K562 (cell line): ENCODE measurements around the gene PDZRN4. TPM values are rescaled to one million over a fixed set of nuclear protein-coding genes. Genes with fewer than 3 reads are reported as not detected.

Source experiments
- ATAC-seq: fragments of 200-7000 bp; cut with Tn5 transposase; 3 replicates; pipeline ENCODE4 v1.9.1; 2020; ENCODE audit warnings: moderate library complexity
- BruUV-seq: library from RNA; stranded (reverse); fragments of 400-500 nt; replicated peaks from 2 replicates; lab custom pipeline; 2021; lab: Mats Ljungman, UMichigan
- CTCF ChIA-PET: fragments of 300-600 bp; formaldehyde crosslinking; extraction: SDS; loops from one replicate; lab custom pipeline; 2021; ENCODE audit warnings: low intra/inter-chr PET ratio; lab: Yijun Ruan, JAX
- POLR2A ChIA-PET: fragments of 300-600, 350-650 bp; sonication (Branson Sonifier 250); formaldehyde crosslinking; extraction: SDS; loops from one replicate; lab custom pipeline; 2021; ENCODE audit warnings: antibody characterized with exemption, inconsistent platforms; lab: Yijun Ruan, JAX
- DNase-seq, 4 experiments: peaks; one replicate each; pipeline versions ENCODE4 v3.0.0 to v3.0.0-alpha.2; 2011 to 2018; ENCODE audit warnings: low spot score in 3 of 4, mixed read lengths in 3 of 4; ENCODE audit errors: extremely low read depth in 1 of 4
- FAIRE-seq: peaks from 2 replicates; lab custom pipeline; 2011; peaks lifted over from hg19 to GRCh38; lab: Jason Lieb, UNC
- H2AFZ ChIP-seq: 2 replicates; pipeline ENCODE4 v1.6.0; 2011; ENCODE audit warnings: low read depth, low read length, control low read depth, inconsistent platforms
- H3K27ac ChIP-seq: fragments of 200-600 bp; 3 replicates; pipeline ENCODE4 v1.8.0; 2011; ENCODE audit warnings: low read depth, mild to moderate bottlenecking, control low read depth, inconsistent platforms, low read length, moderate library complexity, mixed read lengths; ENCODE audit errors: extremely low read depth
- H3K27me3 ChIP-seq, 2 experiments: fragments of 300-600 bp in 1 of 2; 2 replicates in 1 of 2; 3 replicates in 1 of 2; pipeline versions ENCODE4 v1.6.0 to v1.8.0; 2011; ENCODE audit warnings: inconsistent platforms in 2 of 2, low read length in 2 of 2, mild to moderate bottlenecking in 1 of 2, mixed read lengths in 1 of 2, moderate library complexity in 1 of 2; ENCODE audit not compliant: control insufficient read depth in 2 of 2, insufficient read depth in 2 of 2
- H3K36me3 ChIP-seq: fragments of 300-600 bp; 3 replicates; pipeline ENCODE4 v1.8.0; 2011; ENCODE audit warnings: mild to moderate bottlenecking, low read length, inconsistent platforms; ENCODE audit not compliant: control insufficient read depth, insufficient read depth
- H3K4me1 ChIP-seq, 2 experiments: fragments of 200-600 bp in 1 of 2; replicated peaks in 1 of 2; 2 replicates in 1 of 2; 3 replicates in 1 of 2; pipeline versions ENCODE4 v1.5.1 to v1.8.0; 2011; ENCODE audit warnings: inconsistent platforms in 2 of 2, low read length in 2 of 2, mild to moderate bottlenecking in 1 of 2, mixed read lengths in 1 of 2, moderate library complexity in 1 of 2; ENCODE audit not compliant: control insufficient read depth in 2 of 2, insufficient read depth in 2 of 2
- H3K4me2 ChIP-seq: 2 replicates; pipeline ENCODE4 v1.6.1; 2011; ENCODE audit warnings: low read length, control low read depth, inconsistent platforms, mixed read lengths; ENCODE audit not compliant: insufficient read depth
- H3K4me3 ChIP-seq: fragments of 200-600 bp; sonication (generic), shearing (Covaris generic); 2 replicates; pipeline ENCODE4 v1.5.1; 2016; ENCODE audit warnings: control low read depth, inconsistent platforms
- H3K79me2 ChIP-seq: fragments of 200-600 bp; 3 replicates; pipeline ENCODE4 v1.8.0; 2011; ENCODE audit warnings: low read length, inconsistent platforms; ENCODE audit not compliant: control insufficient read depth, insufficient read depth
- H3K9ac ChIP-seq, 2 experiments: 2 replicates each; pipeline versions ENCODE4 v1.6.0 to v1.6.1; 2011; ENCODE audit warnings: low read depth in 2 of 2, low read length in 2 of 2, control low read depth in 1 of 2, inconsistent platforms in 1 of 2, mild to moderate bottlenecking in 1 of 2, mixed read lengths in 1 of 2; ENCODE audit not compliant: insufficient read depth in 1 of 2
- H3K9me1 ChIP-seq: one replicate; pipeline ENCODE4 v1.6.0; 2011; ENCODE audit warnings: inconsistent platforms, mild to moderate bottlenecking, low read length, moderate library complexity; ENCODE audit not compliant: control insufficient read depth, insufficient read depth
- H3K9me3 ChIP-seq: replicated peaks from 2 replicates; pipeline ENCODE4 v1.5.1; 2011; ENCODE audit warnings: low read depth, low read length, inconsistent platforms; ENCODE audit not compliant: control insufficient read depth, insufficient read depth
- H4K20me1 ChIP-seq: replicated peaks from 2 replicates; pipeline ENCODE4 v1.6.1; 2011; ENCODE audit warnings: low read length, inconsistent platforms, mixed read lengths; ENCODE audit not compliant: control insufficient read depth, insufficient read depth
- ADNP ChIP-seq: fragments of 200-800 bp; sonication (Bioruptor generic); IDR thresholded peaks from 2 replicates; pipeline ENCODE4 v1.6.1; 2016; ENCODE audit warnings: missing genetic modification characterization, missing compliant biosample characterization
- ELF2 ChIP-seq: fragments of 250-450 bp; sonication (Bioruptor Pico); IDR thresholded peaks from 2 replicates; pipeline ENCODE4 v1.5.0; 2021; ENCODE audit warnings: mild to moderate bottlenecking
- ERF ChIP-seq: fragments of 450-650 bp; formaldehyde crosslinking; IDR thresholded peaks from 2 replicates; pipeline ENCODE4 v1.4.0; 2020; ENCODE audit warnings: mild to moderate bottlenecking, mixed read lengths
- EWSR1 ChIP-seq: fragments of 450-650 bp; IDR thresholded peaks from 2 replicates; pipeline ENCODE4 v1.6.1; 2018; ENCODE audit warnings: borderline replicate concordance, mild to moderate bottlenecking, low read depth, moderate library complexity; ENCODE audit not compliant: partially characterized antibody
- MCM7 ChIP-seq, 2 experiments: fragments of 450-650 bp; IDR thresholded peaks; 2 replicates each; pipeline ENCODE4 v1.6.1; 2016 to 2018
- NFXL1 ChIP-seq: fragments of 450-650 bp; formaldehyde crosslinking; IDR thresholded peaks from 2 replicates; pipeline ENCODE4 v1.4.0; 2021; ENCODE audit warnings: mild to moderate bottlenecking
- NR3C1 ChIP-seq: sonication (generic); formaldehyde crosslinking; IDR thresholded peaks from 2 replicates; pipeline ENCODE4 v1.8.1; 2022; ENCODE audit warnings: missing genetic modification reagents
- POLR2G ChIP-seq: fragments of 200-400 bp; formaldehyde crosslinking; IDR thresholded peaks from 2 replicates; pipeline ENCODE4 v1.6.1; 2017; ENCODE audit warnings: low read depth, mild to moderate bottlenecking, antibody characterized with exemption, low read length, moderate library complexity
- RAD21 ChIP-seq, 2 experiments: fragments of 250-450 bp in 1 of 2; fragments of 450-650 bp in 1 of 2; sonication (Bioruptor Pico) in 1 of 2; formaldehyde crosslinking in 1 of 2; IDR thresholded peaks in 1 of 2; conservative IDR thresholded peaks in 1 of 2; 2 replicates each; pipeline versions ENCODE4 v1.4.0 to v1.8.0; 2020 to 2022; ENCODE audit warnings: mild to moderate bottlenecking in 2 of 2, moderate library complexity in 1 of 2
- TAF9B ChIP-seq: fragments of 450-650 bp; IDR thresholded peaks from 2 replicates; pipeline ENCODE4 v1.6.1; 2018; ENCODE audit warnings: mild to moderate bottlenecking; ENCODE audit not compliant: partially characterized antibody
- ZNF324 ChIP-seq: fragments of 250-450 bp; sonication (Bioruptor Pico); IDR thresholded peaks from 2 replicates; pipeline ENCODE4 v1.4.0; 2020; ENCODE audit warnings: mild to moderate bottlenecking
- ZNF780A ChIP-seq: fragments of 250-450 bp; sonication (Bioruptor Pico); IDR thresholded peaks from 2 replicates; pipeline ENCODE4 v1.5.0; 2021; ENCODE audit warnings: mild to moderate bottlenecking
- in situ Hi-C: fragments of 300-500 bp; cut with MboI; formaldehyde crosslinking; loops from 4 replicates; pipeline ENCODE4 v1.15.0; 2018; ENCODE audit warnings: inconsistent platforms, mixed read lengths
- intact Hi-C: fragments of 100-400 bp; cut with micrococcal nuclease; formaldehyde crosslinking; loops from 2 replicates; pipeline ENCODE4 v1.14.2; 2022
- polyA plus RNA-seq, 8 experiments: library from polyadenylated mRNA; depleted of rRNA in 4 of 8; stranded (reverse) in 5 of 8; unstranded in 3 of 8; fragments of >200 nt; fragmentation: Nextera tagmentation in 2 of 8; fragmentation: Illumina TruSeq in 1 of 8; extraction: Ambion mirVana in 2 of 8; extraction: Trizol in 1 of 8; gene quantifications; 2 replicates each; pipeline versions ENCODE4 v1.2.1 to v1.2.3, GENCODE V29; 2011 to 2014; ENCODE audit warnings: inconsistent platforms in 1 of 8, missing spikeins in 1 of 8
- total RNA-seq, 7 experiments: library from RNA; depleted of rRNA in 6 of 7; stranded (reverse); fragments of >200 nt in 6 of 7; fragmentation: Illumina TruSeq in 2 of 7; extraction: Trizol in 2 of 7; gene quantifications; 2 replicates each; pipeline versions ENCODE4 v1.2.1 to v1.2.3, GENCODE V29; 2011 to 2021; ENCODE audit warnings: low replicate concordance in 1 of 7
- TF ChIP-seq, protein P1 (sequence below): fragments of 250-450 bp; sonication (Bioruptor Pico); IDR thresholded peaks from 2 replicates; pipeline ENCODE4 v1.4.0; 2020; ENCODE audit warnings: mild to moderate bottlenecking, moderate library complexity, borderline replicate concordance
- TF ChIP-seq, protein P2 (sequence below): sonication (generic); formaldehyde crosslinking; IDR thresholded peaks from 2 replicates; pipeline ENCODE4 v1.5.0; 2020; ENCODE audit warnings: missing genetic modification reagents
- TF ChIP-seq, protein P3 (sequence below), 2 experiments: fragments of 250-450 bp in 1 of 2; fragments of 450-650 bp in 1 of 2; sonication (Bioruptor Pico) in 1 of 2; IDR thresholded peaks; 2 replicates each; pipeline versions ENCODE4 v1.6.1 to v1.8.0; 2016 to 2021; ENCODE audit warnings: mild to moderate bottlenecking in 2 of 2, moderate library complexity in 2 of 2, missing compliant biosample characterization in 1 of 2, missing genetic modification characterization in 1 of 2
- TF ChIP-seq, protein P4 (sequence below): conservative IDR thresholded peaks from 2 replicates; pipeline ENCODE4 v1.6.1; 2011; ENCODE audit warnings: low read depth, mild to moderate bottlenecking, low read length; ENCODE audit not compliant: control insufficient read depth
- TF ChIP-seq, protein P5 (sequence below): sonication (generic); formaldehyde crosslinking; IDR thresholded peaks from 2 replicates; pipeline ENCODE4 v1.8.0; 2022; ENCODE audit warnings: missing genetic modification reagents, mild to moderate bottlenecking, borderline replicate concordance

PDZRN4 gene
- total and polyA plus RNA-seq, 9 of the 15 experiments (the other 6 are each of a cell fraction or from before 2014, with no cell fraction given): not detected

DNA sequence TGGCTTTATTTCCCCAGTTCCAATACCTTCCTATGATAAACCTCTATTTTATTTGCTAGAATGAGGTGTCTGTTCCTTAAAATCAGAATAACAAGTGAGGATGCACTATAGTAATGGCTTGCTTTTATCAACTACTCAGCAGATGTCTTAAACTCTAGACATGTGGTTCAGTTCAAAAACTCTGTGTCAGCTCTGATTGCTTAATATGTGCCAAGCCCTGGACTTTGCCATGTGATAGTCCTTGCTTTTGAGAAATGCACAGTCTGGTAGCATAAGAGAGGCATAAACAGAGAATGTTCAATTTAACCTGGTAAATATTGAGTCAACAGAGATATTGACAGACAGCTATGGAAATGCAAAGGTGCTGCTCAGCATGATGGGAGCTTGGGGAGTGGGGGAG lies 254.8 kb downstream of the PDZRN4 start:
- no peak overlapping the region for H3K9ac ChIP-seq
- H2AFZ ChIP-seq: no peak overlapping the region
- no peaks in the 10 kb centered on the region for H3K9me3 ChIP-seq
- H3K27me3 ChIP-seq: no peaks in the 10 kb centered on the region
- no TSS peak for BruUV-seq
- no peak overlapping the region for H3K27ac ChIP-seq
- ChIA-PET POLR2A (no interaction called here), CTCF (no interaction called here)
- H4K20me1 ChIP-seq: no peaks in the 10 kb centered on the region
- no peak for ATAC-seq
- H3K36me3 ChIP-seq: no peaks in the 10 kb centered on the region
- in situ Hi-C loops (no loop called here), intact Hi-C loops (no loop called here)
- no peaks in the 10 kb centered on the region for H3K4me1 ChIP-seq
- no peak for DNase-seq
- no peak for FAIRE-seq
- no peak overlapping the region for H3K4me2 ChIP-seq
- H3K4me3 ChIP-seq: no peak overlapping the region
- no peaks in the 10 kb centered on the region for H3K9me1 ChIP-seq
- H3K79me2 ChIP-seq: no peaks in the 10 kb centered on the region
- TF ChIP-seq EWSR1 (no peak), ELF2 (CRISPR knock-in tag) (no peak), ADNP (tag) (no peak), TAF9B (no peak), RAD21 (CRISPR knock-in tag; conservative IDR thresholded peaks at IDR 0.05 in 1 of 2, IDR thresholded peaks at IDR 0.05 in 1 of 2) (no peak), ZNF324 (CRISPR knock-in tag) (no peak), NR3C1 (CRISPR knock-in tag) (no peak), ZNF780A (CRISPR knock-in tag) (no peak), ERF (CRISPR knock-in tag) (no peak), POLR2G (no peak), NFXL1 (CRISPR knock-in tag) (no peak), MCM7 (IDR thresholded peaks at IDR 0.05) (no peak)
- TF ChIP-seq, protein P1, sequence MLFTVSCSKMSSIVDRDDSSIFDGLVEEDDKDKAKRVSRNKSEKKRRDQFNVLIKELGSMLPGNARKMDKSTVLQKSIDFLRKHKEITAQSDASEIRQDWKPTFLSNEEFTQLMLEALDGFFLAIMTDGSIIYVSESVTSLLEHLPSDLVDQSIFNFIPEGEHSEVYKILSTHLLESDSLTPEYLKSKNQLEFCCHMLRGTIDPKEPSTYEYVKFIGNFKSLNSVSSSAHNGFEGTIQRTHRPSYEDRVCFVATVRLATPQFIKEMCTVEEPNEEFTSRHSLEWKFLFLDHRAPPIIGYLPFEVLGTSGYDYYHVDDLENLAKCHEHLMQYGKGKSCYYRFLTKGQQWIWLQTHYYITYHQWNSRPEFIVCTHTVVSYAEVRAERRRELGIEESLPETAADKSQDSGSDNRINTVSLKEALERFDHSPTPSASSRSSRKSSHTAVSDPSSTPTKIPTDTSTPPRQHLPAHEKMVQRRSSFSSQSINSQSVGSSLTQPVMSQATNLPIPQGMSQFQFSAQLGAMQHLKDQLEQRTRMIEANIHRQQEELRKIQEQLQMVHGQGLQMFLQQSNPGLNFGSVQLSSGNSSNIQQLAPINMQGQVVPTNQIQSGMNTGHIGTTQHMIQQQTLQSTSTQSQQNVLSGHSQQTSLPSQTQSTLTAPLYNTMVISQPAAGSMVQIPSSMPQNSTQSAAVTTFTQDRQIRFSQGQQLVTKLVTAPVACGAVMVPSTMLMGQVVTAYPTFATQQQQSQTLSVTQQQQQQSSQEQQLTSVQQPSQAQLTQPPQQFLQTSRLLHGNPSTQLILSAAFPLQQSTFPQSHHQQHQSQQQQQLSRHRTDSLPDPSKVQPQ (CRISPR knock-in tag): no peak
- TF ChIP-seq, protein P2, sequence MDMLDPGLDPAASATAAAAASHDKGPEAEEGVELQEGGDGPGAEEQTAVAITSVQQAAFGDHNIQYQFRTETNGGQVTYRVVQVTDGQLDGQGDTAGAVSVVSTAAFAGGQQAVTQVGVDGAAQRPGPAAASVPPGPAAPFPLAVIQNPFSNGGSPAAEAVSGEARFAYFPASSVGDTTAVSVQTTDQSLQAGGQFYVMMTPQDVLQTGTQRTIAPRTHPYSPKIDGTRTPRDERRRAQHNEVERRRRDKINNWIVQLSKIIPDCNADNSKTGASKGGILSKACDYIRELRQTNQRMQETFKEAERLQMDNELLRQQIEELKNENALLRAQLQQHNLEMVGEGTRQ (CRISPR knock-in tag): no peak
- TF ChIP-seq, protein P3, sequence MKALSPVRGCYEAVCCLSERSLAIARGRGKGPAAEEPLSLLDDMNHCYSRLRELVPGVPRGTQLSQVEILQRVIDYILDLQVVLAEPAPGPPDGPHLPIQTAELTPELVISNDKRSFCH (CRISPR knock-in tag; IDR thresholded peaks at IDR 0.05): no peak
- TF ChIP-seq, protein P3 (tag; IDR thresholded peaks at IDR 0.05): no peak
- TF ChIP-seq, protein P4, sequence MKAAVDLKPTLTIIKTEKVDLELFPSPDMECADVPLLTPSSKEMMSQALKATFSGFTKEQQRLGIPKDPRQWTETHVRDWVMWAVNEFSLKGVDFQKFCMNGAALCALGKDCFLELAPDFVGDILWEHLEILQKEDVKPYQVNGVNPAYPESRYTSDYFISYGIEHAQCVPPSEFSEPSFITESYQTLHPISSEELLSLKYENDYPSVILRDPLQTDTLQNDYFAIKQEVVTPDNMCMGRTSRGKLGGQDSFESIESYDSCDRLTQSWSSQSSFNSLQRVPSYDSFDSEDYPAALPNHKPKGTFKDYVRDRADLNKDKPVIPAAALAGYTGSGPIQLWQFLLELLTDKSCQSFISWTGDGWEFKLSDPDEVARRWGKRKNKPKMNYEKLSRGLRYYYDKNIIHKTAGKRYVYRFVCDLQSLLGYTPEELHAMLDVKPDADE: no peak
- TF ChIP-seq, protein P5, sequence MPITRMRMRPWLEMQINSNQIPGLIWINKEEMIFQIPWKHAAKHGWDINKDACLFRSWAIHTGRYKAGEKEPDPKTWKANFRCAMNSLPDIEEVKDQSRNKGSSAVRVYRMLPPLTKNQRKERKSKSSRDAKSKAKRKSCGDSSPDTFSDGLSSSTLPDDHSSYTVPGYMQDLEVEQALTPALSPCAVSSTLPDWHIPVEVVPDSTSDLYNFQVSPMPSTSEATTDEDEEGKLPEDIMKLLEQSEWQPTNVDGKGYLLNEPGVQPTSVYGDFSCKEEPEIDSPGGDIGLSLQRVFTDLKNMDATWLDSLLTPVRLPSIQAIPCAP (CRISPR knock-in tag): no peak
